CD1c-positive myeloid dendritic cell (primary cell): ENCODE results near the gene OBSL1.
A peak's percentile ranks its signal among the peaks of the same experiment; 100 is the strongest.

Source experiments
- DNase-seq: peaks from one replicate; pipeline ENCODE4 v3.0.0-alpha.2; 2016; ENCODE audit errors: extremely low spot score

The OBSL1 gene

GRCh38 chr2:219565130-219566080 lies 5.9 kb downstream of the OBSL1 start:
- DNase-seq = no peak

GRCh38 chr2:219563271-219563928 lies 7.9 kb downstream of the OBSL1 start:
- no peak for DNase-seq

GRCh38 chr2:219562049-219563020 lies 9.0 kb downstream of the OBSL1 start:
- no peak for DNase-seq

- DNase-seq = no peak
Measured at GRCh38 chr2:219561179-219562048, 9.9 kb downstream of the OBSL1 start.

- no peak for DNase-seq
Measured at GRCh38 chr2:219560893-219561178, 10.5 kb downstream of the OBSL1 start.

- DNase-seq = peak; percentile 20
Measured at GRCh38 chr2:219560037-219560892, 11.1 kb downstream of the OBSL1 start.

- no peak for DNase-seq
Measured at GRCh38 chr2:219559156-219559915, 12.0 kb downstream of the OBSL1 start.

- DNase-seq = no peak
Measured at GRCh38 chr2:219557791-219558785, 13.3 kb downstream of the OBSL1 start.

GRCh38 chr2:219557320-219557719 lies 14.0 kb downstream of the OBSL1 start:
- DNase-seq = no peak

GRCh38 chr2:219556413-219556812 lies 14.9 kb downstream of the OBSL1 start:
- no peak for DNase-seq

- DNase-seq = no peak
Measured at GRCh38 chr2:219555956-219556355, 15.4 kb downstream of the OBSL1 start.

- DNase-seq = no peak
Measured at GRCh38 chr2:219554350-219554749, 17.0 kb downstream of the OBSL1 start.

GRCh38 chr2:219553463-219553963 lies 17.8 kb downstream of the OBSL1 start:
- no peak for DNase-seq

- no peak for DNase-seq
Measured at GRCh38 chr2:219553168-219553417, 18.2 kb downstream of the OBSL1 start.

GRCh38 chr2:219552382-219553167 lies 18.8 kb downstream of the OBSL1 start:
- DNase-seq = peak; percentile 83

- peak; percentile 34 for DNase-seq
Measured at GRCh38 chr2:219551441-219552381, 19.6 kb downstream of the OBSL1 start.
